ENCODE data around the gene ZXDB. TPM values are rescaled to one million over a fixed set of nuclear protein-coding genes. Genes with fewer than 3 reads are reported as not detected.
"Not testable (repeated sequence)": the region's sequence is repeated elsewhere in the genome, so short reads cannot be mapped to it uniquely, and the experiment has no call there.

Gene ZXDB
- total RNA-seq, 2 donors from 2014 or later, result 10.7 to 14.4 TPM

- intact Hi-C loops (cut with DNase I), result loop anchor here (10.0 kb wide), 2 partner anchors 308 to 1032 kb away; partner anchors contain the start of gene UBQLN2
- WGBS, result 23% methylated on average over 1 of the region's 1 CpG
- Histone ChIP-seq H3K4me3 (no peak overlapping the region), H3K9me3 (no peaks in the 10 kb centered on the region), H3K4me1 (replicated peaks) (no peaks in the 10 kb centered on the region), H3K36me3 (no peaks in the 10 kb centered on the region), H3K27ac (no peak overlapping the region), H3K27me3 (replicated peaks; ENCODE audit: insufficient read depth) (no peaks in the 10 kb centered on the region)
- no peak for TF ChIP-seq POLR2AphosphoS5 (IDR thresholded peaks at IDR 0.05)
- TF ChIP-seq CTCF (IDR thresholded peaks at IDR 0.05), result no peak
- TF ChIP-seq POLR2A (IDR thresholded peaks at IDR 0.05), result no peak
- DNase-seq (ENCODE audit: low spot score), result no peak
Observed at GRCh38 chrX:57596516-57596915, 4.7 kb downstream of the ZXDB start.

DNA sequence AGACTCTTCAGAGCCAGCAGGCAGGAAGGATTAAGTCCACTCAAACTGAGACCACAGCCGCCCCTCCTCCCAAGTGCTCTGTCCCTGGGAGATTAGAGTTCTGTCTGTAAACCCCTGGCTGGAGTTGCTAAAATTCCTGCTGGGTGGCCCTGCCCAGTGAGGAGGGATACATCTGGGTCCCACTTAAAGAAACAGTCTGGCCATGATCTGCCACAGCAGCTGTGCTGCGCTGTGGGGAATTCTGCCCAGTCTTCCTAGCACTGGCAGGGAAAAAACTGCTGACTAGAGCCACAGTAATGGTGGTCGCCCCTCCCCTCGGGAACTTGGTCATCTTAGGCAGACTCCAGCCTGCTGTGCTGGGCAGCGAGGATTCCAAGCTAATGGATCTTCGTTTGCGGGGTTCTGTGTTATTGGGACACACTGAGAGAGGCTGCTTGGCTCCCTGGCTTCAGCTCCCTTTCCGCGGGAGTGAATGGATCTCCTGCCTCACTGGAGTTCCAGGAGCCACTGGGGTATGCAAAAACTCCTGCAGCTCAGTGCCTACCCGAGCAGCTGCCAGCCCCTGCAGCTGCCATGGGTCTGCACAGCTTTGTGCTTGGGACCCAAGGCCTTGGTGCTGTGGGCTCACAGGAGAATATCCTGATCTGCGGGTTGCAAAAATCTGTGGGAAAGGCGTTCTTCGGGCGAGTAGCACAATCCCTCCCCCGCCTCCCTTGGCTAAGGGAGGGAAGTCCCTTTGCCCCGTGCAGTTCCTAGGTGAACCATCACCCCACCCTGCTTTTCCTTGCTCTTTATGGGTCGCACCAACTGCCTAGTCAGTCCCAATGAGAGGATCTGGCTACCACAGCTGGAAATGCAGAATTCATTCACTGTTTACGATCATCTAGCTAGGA lies 15.7 kb downstream of the ZXDB start:
- no peaks in the 10 kb centered on the region for H3K9me3 ChIP-seq
- H3K4me3 ChIP-seq, result no peak overlapping the region
- TF ChIP-seq POLR2A (IDR thresholded peaks at IDR 0.05), result no peak
- no peak for TF ChIP-seq CTCF (IDR thresholded peaks at IDR 0.05)
- TF ChIP-seq POLR2AphosphoS5 (IDR thresholded peaks at IDR 0.05), result no peak
- H3K36me3 ChIP-seq, result no peaks in the 10 kb centered on the region
- no peaks in the 10 kb centered on the region for H3K4me1 ChIP-seq (replicated peaks)
- intact Hi-C loops (cut with DNase I), result no loop called here
- WGBS, result 88% methylated on average over 14 of the region's 18 CpGs
- no peak overlapping the region for H3K27ac ChIP-seq
- no peaks in the 10 kb centered on the region for H3K27me3 ChIP-seq (replicated peaks; ENCODE audit: insufficient read depth)
- DNase-seq (ENCODE audit: low spot score), result no peak

- H3K4me3 ChIP-seq; intact Hi-C loops (cut with DNase I); H3K27ac ChIP-seq; H3K27me3 ChIP-seq (replicated peaks; ENCODE audit: insufficient read depth); DNase-seq (ENCODE audit: low spot score); H3K4me1 ChIP-seq (replicated peaks); H3K9me3 ChIP-seq; H3K36me3 ChIP-seq: not testable (repeated sequence)
- WGBS, result 86% methylated on average over 1 of the region's 1 CpG
Observed at GRCh38 chrX:57613351-57613750, 21.5 kb downstream of the ZXDB start.

GRCh38 chrX:57629438-57629837 lies 37.6 kb downstream of the ZXDB start:
- intact Hi-C loops (cut with DNase I); H3K36me3 ChIP-seq; DNase-seq (ENCODE audit: low spot score); H3K4me3 ChIP-seq; H3K27me3 ChIP-seq (replicated peaks; ENCODE audit: insufficient read depth); H3K9me3 ChIP-seq; H3K27ac ChIP-seq; H3K4me1 ChIP-seq (replicated peaks): not testable (repeated sequence)
- 100% methylated on average over 12 of the region's 20 CpGs for WGBS

GRCh38 chrX:57640674-57641016 lies 48.8 kb downstream of the ZXDB start:
- TF ChIP-seq POLR2A (IDR thresholded peaks at IDR 0.05), result no peak
- no peak for TF ChIP-seq POLR2AphosphoS5 (IDR thresholded peaks at IDR 0.05)
- no peak for TF ChIP-seq CTCF (IDR thresholded peaks at IDR 0.05)
- H3K9me3 ChIP-seq, result no peaks in the 10 kb centered on the region
- intact Hi-C loops (cut with DNase I), result no loop called here
- H3K36me3 ChIP-seq, result no peaks in the 10 kb centered on the region
- no peak overlapping the region for H3K4me3 ChIP-seq
- H3K4me1 ChIP-seq (replicated peaks), result no peaks in the 10 kb centered on the region
- no peaks in the 10 kb centered on the region for H3K27me3 ChIP-seq (replicated peaks; ENCODE audit: insufficient read depth)
- H3K27ac ChIP-seq, result no peak overlapping the region
- 93% methylated on average over 4 of the region's 4 CpGs for whole genome bisulfite sequencing
- no peak for DNase-seq (ENCODE audit: low spot score)

DNA sequence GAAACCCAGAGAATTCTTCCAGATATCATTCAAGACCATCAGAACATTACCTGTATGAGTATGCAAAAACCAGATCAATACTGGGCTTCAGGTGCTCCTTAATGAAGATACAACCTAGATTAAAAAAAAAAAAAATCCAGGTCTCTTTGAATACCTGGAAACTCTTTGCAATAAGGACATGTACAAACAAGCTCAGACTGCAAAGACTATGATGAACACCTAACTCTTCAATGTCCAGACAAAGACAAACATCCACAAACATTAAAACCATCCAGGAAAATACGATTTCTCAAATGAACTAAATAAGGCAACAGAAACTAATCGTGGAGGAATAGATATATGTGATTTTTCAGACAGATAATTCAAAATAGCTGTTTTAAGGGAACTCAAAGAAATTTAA lies 49.5 kb downstream of the ZXDB start:
- H3K9me3 ChIP-seq, result no peaks in the 10 kb centered on the region
- no peak for DNase-seq (ENCODE audit: low spot score)
- 55% methylated on average over 2 of the region's 2 CpGs for WGBS
- H3K4me3 ChIP-seq, result no peak overlapping the region
- H3K27ac ChIP-seq, result no peak overlapping the region
- no peaks in the 10 kb centered on the region for H3K36me3 ChIP-seq
- TF ChIP-seq POLR2A (IDR thresholded peaks at IDR 0.05), result no peak
- no peak for TF ChIP-seq POLR2AphosphoS5 (IDR thresholded peaks at IDR 0.05)
- no peak for TF ChIP-seq CTCF (IDR thresholded peaks at IDR 0.05)
- no peaks in the 10 kb centered on the region for H3K4me1 ChIP-seq (replicated peaks)
- H3K27me3 ChIP-seq (replicated peaks; ENCODE audit: insufficient read depth), result no peaks in the 10 kb centered on the region
- intact Hi-C loops (cut with DNase I), result no loop called here
